WERI-Rb-1 (cell line): ENCODE measurements around the gene ERBB2.

Experiments used
- DNase-seq: peaks from one replicate; pipeline ENCODE4 v3.0.0-alpha.2; 2020
- H3K27ac ChIP-seq: fragments of 250-450 bp; sonication (Bioruptor Pico); 2 replicates; pipeline ENCODE4 v1.5.1; 2020; ENCODE audit warnings: mild to moderate bottlenecking, moderate library complexity
- H3K27me3 ChIP-seq: fragments of 250-450 bp; sonication (Bioruptor Pico); 2 replicates; pipeline ENCODE4 v1.5.1; 2021; ENCODE audit warnings: mild to moderate bottlenecking, low read depth, moderate library complexity; ENCODE audit not compliant: insufficient read depth, severe bottlenecking
- H3K36me3 ChIP-seq: fragments of 250-450 bp; sonication (Bioruptor Pico); 2 replicates; pipeline ENCODE4 v1.5.1; 2020; ENCODE audit warnings: mild to moderate bottlenecking, moderate library complexity
- H3K4me3 ChIP-seq: 2 replicates; pipeline ENCODE4 v1.5.1; 2011; ENCODE audit warnings: low read depth, mild to moderate bottlenecking, control low read depth, low read length
- H3K9me3 ChIP-seq: fragments of 250-450 bp; sonication (Bioruptor Pico); 2 replicates; pipeline ENCODE4 v1.5.1; 2021; ENCODE audit warnings: mild to moderate bottlenecking, moderate library complexity; ENCODE audit not compliant: severe bottlenecking
- TF ChIP-seq, protein P1 (sequence below): IDR thresholded peaks from 2 replicates; pipeline ENCODE4 v1.5.1; 2011; ENCODE audit warnings: low read depth, mild to moderate bottlenecking, control low read depth, inconsistent platforms, low read length

Gene ERBB2

GRCh38 chr17:39699818-39700147, at the start of gene ERBB2:
ERBB2 (plus strand) TSS chr17:39700064; CDS start chr17:39700239, 175 bp downstream.
- DNase-seq: no peak
- H3K27ac ChIP-seq: 0 out of 2 replicates have a peak within 1 kb of the TSS, but pooled peaks have one; percentile 33
- TF ChIP-seq, protein P1, sequence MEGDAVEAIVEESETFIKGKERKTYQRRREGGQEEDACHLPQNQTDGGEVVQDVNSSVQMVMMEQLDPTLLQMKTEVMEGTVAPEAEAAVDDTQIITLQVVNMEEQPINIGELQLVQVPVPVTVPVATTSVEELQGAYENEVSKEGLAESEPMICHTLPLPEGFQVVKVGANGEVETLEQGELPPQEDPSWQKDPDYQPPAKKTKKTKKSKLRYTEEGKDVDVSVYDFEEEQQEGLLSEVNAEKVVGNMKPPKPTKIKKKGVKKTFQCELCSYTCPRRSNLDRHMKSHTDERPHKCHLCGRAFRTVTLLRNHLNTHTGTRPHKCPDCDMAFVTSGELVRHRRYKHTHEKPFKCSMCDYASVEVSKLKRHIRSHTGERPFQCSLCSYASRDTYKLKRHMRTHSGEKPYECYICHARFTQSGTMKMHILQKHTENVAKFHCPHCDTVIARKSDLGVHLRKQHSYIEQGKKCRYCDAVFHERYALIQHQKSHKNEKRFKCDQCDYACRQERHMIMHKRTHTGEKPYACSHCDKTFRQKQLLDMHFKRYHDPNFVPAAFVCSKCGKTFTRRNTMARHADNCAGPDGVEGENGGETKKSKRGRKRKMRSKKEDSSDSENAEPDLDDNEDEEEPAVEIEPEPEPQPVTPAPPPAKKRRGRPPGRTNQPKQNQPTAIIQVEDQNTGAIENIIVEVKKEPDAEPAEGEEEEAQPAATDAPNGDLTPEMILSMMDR: no peak
- no peaks in the 10 kb centered on the region for H3K27me3 ChIP-seq
- H3K36me3 ChIP-seq: peaks cover 2% of the 10 kb centered on the region; the same call in 1 of the 2 replicates
- no peak within 1 kb of the TSS for H3K4me3 ChIP-seq
- H3K9me3 ChIP-seq: no peaks in the 10 kb centered on the region

- Histone ChIP-seq H3K27ac (no peak overlapping the region), H3K9me3 (no peaks in the 10 kb centered on the region), H3K27me3 (no peaks in the 10 kb centered on the region), H3K4me3 (no peak overlapping the region), H3K36me3 (peaks cover 25% of the 10 kb centered on the region)
- DNase-seq: no peak
- TF ChIP-seq, protein P1: no peak
Measured at GRCh38 chr17:39650121-39650579, 49.7 kb upstream of the ERBB2 start.

DNA sequence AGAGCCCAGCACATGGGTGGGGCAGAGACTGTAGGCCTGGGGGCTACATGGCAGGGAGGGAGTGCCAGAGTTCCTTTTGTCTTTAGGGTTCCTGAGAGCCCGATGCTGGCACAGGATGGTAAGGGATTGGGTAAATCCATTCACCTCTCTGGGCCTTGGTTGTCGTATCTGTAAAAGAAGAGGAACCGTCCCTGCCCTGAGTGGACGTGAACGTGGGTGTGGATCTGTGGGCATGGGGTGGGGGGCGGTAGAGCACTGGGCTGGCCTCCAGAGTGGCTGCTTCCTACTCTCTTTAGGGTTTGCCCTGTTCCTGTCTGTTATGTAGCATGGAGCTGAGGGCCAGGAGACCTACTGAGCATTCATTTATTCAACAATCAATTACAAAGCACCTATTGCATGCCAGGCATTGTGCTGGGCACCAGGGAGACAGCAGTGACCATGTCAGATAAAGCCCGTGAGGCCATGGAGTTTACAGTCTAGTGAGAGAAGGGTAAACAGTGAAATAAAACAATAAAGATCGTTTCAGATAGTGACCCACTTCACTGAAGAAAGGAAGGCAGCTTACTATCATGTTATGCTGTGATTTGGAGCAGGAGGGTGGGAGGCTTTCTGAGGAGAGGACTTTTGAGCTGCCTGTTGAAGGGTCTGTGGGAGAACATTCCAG, 47.8 kb upstream of the ERBB2 start:
- TF ChIP-seq, protein P1: no peak
- H3K27ac ChIP-seq: peak overlapping the region; percentile 95
- H3K27me3 ChIP-seq: no peaks in the 10 kb centered on the region
- peaks cover 40% of the 10 kb centered on the region for H3K36me3 ChIP-seq
- no peaks in the 10 kb centered on the region for H3K9me3 ChIP-seq
- no peak overlapping the region for H3K4me3 ChIP-seq
- no peak for DNase-seq

GRCh38 chr17:39652587-39653315, 47.1 kb upstream of the ERBB2 start:
- H3K36me3 ChIP-seq: peaks cover 37% of the 10 kb centered on the region
- DNase-seq: peak; percentile 87
- TF ChIP-seq, protein P1: peak; percentile 9; the same call in 1 of the 2 replicates
- no peak overlapping the region for H3K4me3 ChIP-seq
- no peaks in the 10 kb centered on the region for H3K27me3 ChIP-seq
- H3K27ac ChIP-seq: peak overlapping the region; percentile 95
- H3K9me3 ChIP-seq: no peaks in the 10 kb centered on the region

DNA sequence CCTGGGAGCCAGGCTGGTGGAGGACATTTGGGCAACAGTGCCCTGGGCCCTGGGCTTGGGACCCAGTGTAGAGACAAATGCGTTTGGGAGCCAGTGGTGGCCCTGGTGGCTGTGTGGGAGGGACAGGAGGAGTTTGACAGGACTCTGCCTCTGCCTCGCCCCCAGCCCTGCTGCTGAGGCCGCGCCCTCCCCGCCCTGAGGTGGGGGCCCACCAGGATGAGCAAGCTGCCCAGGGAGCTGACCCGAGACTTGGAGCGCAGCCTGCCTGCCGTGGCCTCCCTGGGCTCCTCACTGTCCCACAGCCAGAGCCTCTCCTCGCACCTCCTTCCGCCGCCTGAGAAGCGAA, 46.6 kb upstream of the ERBB2 start:
- Histone ChIP-seq H3K36me3 (peaks cover 39% of the 10 kb centered on the region), H3K27ac (peak overlapping the region; percentile 95), H3K4me3 (no peak overlapping the region), H3K9me3 (no peaks in the 10 kb centered on the region), H3K27me3 (no peaks in the 10 kb centered on the region)
- TF ChIP-seq, protein P1: no peak
- no peak for DNase-seq
